Kidney capillary endothelial cell (primary cell): Measurements from ENCODE around the gene KIF13A.
"Not testable (repeated sequence)": the region's sequence is repeated elsewhere in the genome, so short reads cannot be mapped to it uniquely, and the experiment has no call there.

ENCODE experiments used
- DNase-seq: peaks from one replicate; pipeline ENCODE4 v3.0.0-alpha.2; 2018; ENCODE audit warnings: low spot score

Gene KIF13A

GRCh38 chr6:17998442-17998841, 11.0 kb upstream of the KIF13A start:
- no peak for DNase-seq

DNA sequence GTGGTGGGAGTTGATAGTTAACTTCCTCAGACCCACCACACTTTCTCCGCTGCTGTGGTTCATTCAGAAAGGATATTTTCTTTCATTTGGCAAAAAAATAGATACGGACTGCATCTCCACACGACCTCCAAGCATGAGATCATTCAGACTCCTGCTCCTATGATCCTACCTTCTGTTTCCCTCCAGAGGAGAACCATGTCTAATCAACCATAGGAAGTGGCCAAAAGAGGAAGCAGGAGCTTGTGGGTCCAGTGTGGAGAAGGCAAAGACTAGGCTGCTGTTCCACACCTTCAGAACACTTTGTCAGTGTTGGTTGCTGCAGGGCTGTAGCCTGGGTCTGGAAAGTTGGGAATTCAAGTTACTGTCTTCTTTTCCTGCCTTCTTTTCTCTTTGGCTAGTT, 10.6 kb upstream of the KIF13A start:
- DNase-seq = no peak

- DNase-seq = no peak
Measured at GRCh38 chr6:17995414-17995813, 8.0 kb upstream of the KIF13A start.

GRCh38 chr6:17994019-17994418, 6.6 kb upstream of the KIF13A start:
- DNase-seq = no peak

GRCh38 chr6:17988422-17988944, 1.0 kb upstream of the KIF13A start:
- no peak for DNase-seq

- DNase-seq = peak; percentile 40
Measured at GRCh38 chr6:17987697-17988421, 424 bp upstream of the KIF13A start.

GRCh38 chr6:17986656-17987446, 584 bp downstream of the KIF13A start:
- peak; percentile 40 for DNase-seq

DNA sequence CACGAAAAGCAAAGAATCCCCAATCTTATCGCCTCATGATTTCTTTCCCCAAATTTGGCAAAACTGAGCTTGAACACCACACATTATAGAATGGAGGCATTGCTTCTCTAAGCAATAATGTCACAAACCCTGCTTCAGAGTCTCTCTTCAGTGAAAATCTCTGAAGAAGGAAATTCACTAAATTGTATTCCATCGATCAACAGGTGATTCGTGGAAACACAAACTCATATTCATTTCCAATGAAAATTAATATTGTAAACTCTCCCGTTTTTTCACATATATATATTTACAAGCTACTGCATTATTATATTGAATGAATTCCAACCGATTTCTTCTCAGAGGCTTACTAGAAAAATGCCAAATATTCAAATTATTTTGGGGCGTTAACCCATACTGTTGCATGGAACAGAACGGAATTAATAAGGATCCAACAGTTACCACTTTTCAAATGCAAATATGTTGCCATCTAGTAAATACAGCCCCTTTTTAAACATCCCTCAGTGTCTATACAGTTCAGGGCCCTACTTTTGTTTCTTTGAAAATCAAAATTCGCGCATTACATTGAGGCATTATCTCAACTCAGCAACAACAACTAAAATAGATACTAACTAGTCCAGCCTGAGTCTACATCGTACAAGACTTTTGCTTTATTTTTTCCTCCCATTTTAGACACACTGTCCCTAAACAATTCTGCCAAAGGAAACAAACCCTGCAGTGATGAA, 1.3 kb downstream of the KIF13A start:
- DNase-seq = no peak

GRCh38 chr6:17984812-17985670, 2.4 kb downstream of the KIF13A start:
- no peak for DNase-seq

DNA sequence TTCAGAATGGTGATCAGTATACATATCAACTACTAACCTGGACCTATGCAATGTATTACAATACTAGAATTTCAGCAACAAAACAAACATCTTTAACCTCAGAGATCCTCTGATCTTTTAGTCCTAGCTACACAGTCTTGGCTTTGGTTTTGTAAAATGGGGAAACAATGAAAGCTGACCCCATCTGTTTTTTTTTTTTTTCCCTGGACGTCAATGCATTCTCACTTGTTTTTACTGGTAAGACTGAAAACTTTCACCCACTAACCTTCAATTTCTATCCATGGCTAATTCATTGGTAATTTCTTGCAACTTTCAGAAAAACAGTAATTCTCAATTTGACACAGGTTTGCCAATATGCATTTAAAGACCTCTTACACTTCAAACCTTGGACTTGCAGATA, 3.0 kb downstream of the KIF13A start:
- no peak for DNase-seq

GRCh38 chr6:17983730-17984129, 3.7 kb downstream of the KIF13A start:
- DNase-seq = no peak

GRCh38 chr6:17980329-17980728, 7.1 kb downstream of the KIF13A start:
- no peak for DNase-seq

- DNase-seq = no peak
Measured at GRCh38 chr6:17979479-17979878, 8.0 kb downstream of the KIF13A start.

DNA sequence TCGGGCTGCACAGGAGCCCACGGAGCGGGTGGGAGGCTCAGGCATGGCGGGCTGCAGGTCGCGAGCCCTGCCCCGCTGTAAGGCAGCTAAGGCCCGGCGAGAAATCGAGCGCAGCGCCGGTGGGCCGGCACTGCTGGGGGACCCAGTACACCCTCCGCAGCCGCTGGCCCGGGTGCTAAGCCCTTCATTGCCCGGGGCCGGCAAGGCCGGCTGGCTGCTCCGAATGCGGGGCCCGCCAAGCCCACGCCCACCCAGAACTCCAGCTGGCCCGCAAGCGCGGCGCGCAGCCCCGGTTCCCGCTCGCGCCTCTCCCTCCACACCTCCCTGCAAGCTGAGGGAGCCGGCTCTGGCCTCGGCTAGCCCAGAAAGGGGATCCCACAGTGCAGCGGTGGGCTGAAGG, 11.2 kb downstream of the KIF13A start:
- DNase-seq = not testable (repeated sequence)

DNA sequence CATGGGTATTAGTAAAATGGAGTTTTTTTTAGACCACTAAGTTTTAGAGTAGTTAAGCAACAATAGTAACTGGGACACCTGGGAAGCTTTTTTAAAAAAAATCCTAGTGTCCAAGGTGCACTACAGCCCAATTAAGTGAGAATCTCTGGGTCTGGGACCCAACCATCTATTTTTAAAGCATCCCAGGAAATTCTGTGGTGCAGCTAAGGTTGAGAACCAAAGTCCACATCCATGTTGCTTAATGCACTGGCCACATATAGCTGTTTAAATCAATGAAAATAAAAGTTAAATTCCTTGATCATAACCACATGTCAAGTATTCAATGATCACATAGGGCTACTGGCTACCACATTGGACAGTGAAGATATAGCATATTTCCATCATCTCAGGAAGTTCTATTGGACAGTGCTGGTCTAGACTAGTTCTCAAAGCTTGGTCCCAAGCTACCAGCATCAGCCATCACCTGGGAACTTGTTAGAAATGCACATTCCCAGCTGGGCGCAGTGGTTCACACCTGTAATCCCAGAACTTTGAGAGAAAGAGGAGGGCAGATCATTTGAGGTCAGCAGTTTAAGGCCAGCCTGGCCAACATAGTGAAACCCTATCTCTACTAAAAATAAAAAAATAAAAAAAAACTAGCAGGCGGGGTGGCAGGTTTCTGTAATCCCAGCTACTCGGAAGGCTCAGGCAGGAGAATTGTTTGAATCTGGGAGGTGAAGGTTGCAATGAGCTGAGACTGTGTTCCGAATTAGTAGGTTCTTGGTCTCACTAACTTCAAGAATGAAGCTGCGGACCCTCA, 12.7 kb downstream of the KIF13A start:
- no peak for DNase-seq

GRCh38 chr6:17972978-17973622, 14.3 kb downstream of the KIF13A start:
- no peak for DNase-seq

GRCh38 chr6:17972074-17972952, 15.1 kb downstream of the KIF13A start:
- no peak for DNase-seq

DNA sequence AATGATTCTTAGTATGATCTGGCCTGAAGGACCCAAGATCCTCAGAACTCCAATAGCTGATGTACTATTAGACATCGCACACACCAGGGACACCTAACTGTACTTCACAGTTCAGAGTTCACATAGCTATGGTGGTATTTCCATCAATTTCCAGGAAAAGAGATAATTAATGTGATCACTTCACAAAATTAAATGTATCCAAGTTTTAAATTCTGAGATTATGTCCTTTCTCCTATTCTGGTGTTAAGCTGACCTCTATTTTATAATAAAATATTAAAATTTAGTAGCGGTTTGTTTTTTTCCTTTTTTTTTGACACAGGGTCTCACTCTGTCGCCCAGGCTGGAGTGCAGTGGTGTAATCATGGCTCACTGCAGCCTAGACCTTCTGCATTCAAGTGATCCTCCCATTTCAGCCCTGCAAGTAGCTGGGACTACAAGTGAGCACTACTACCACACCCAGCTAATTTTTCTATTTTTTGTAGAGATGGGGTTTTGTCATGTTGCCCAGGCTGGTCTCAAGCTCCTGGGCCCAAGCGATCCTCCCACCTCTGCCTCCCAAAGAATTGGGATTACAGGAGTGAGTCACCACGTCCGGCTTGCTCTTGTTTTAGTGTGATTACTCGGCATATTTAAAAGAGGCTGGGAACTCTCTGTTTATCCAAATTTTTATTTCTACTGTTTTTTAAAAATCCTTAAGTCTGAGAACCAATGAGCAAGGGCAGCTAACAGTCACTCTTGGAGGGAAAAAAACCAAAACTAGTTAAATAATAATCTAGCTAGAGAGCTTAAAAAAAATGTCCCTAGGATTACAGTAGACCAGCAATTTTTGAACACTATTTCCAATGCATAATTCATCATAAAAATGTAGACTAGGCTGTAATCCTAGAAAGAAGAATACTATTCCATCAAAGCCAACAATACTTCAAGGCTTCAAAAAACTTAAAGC, 16.0 kb downstream of the KIF13A start:
- DNase-seq = peak; percentile 41
